Measurements from ENCODE around the gene MRPL14. TPM values are rescaled to one million over a fixed set of nuclear protein-coding genes. Genes with fewer than 3 reads are reported as not detected.

The MRPL14 gene
- total RNA-seq, 1 experiment from 2014 or later: 69.6 TPM

- H2AFZ ChIP-seq (ENCODE audit: low read depth, low read length, poor library complexity, severe bottlenecking): no peak overlapping the region
- H3K36me3 ChIP-seq (ENCODE audit: control insufficient read depth in 1 of 2, insufficient read depth in 2 of 2, low read length in 2 of 2): no peaks in the 10 kb centered on the region
- ChIA-PET POLR2A (no interaction called here), CTCF (interaction anchor here (1.6 to 2.0 kb wide), 2 partner anchors 10 to 319 kb away, joined by 3 to 6 read pairs; partner anchors contain the start of gene VEGFA), RAD21 (ENCODE audit: low non-redundant PET in 1 of 2, low total read pairs in 2 of 2, uncharacterized antibody in 2 of 2, unreplicated experiment in 2 of 2) (no interaction called here)
- no peak overlapping the region for H3K27ac ChIP-seq (ENCODE audit: low read depth, low read length)
- peaks cover 17 to 31% of the 10 kb centered on the region in 2 experiments for H3K4me1 ChIP-seq (ENCODE audit: control insufficient read depth in 1 of 2, insufficient read depth in 2 of 2, low read length in 2 of 2)
- ATAC-seq: no peak
- H3K79me2 ChIP-seq (ENCODE audit: insufficient read depth, low read length): no peaks in the 10 kb centered on the region
- H3K4me2 ChIP-seq (ENCODE audit: low read length): no peak overlapping the region
- BruUV-seq (replicated peaks): no TSS peak
- intact Hi-C loops (cut with micrococcal nuclease): no loop called here
- H3K9ac ChIP-seq (ENCODE audit: low read length): no peak overlapping the region
- no peak for TF ChIP-seq SIN3A (IDR thresholded peaks at IDR 0.05; ENCODE audit: low read depth)
- no peak for TF ChIP-seq ZNF274 (IDR thresholded peaks at IDR 0.05; ENCODE audit: low read depth, low read length)
- TF ChIP-seq SP1 (IDR thresholded peaks at IDR 0.05; ENCODE audit: low read depth): no peak
- no peak for TF ChIP-seq EGR1 (IDR thresholded peaks at IDR 0.05; ENCODE audit: low read depth)
- no peak for TF ChIP-seq RAD21 (IDR thresholded peaks at IDR 0.05; ENCODE audit: low read depth)
- no peak for TF ChIP-seq POLR2AphosphoS5 (IDR thresholded peaks at IDR 0.05; ENCODE audit: low read depth, low read length)
- no peak for TF ChIP-seq EZH2phosphoT487 (IDR thresholded peaks at IDR 0.05; ENCODE audit: borderline replicate concordance)
- TF ChIP-seq YY1 (IDR thresholded peaks at IDR 0.05; ENCODE audit: extremely low read depth, insufficient replicate concordance, low read depth, low read length): no peak
- no peaks in the 10 kb centered on the region for H4K20me1 ChIP-seq (ENCODE audit: insufficient read depth)
- H3K4me3 ChIP-seq (replicated peaks in 1 of 2; ENCODE audit: low read depth in 1 of 2, low read length in 2 of 2): no peak overlapping the region
- no peaks in the 10 kb centered on the region for H3K27me3 ChIP-seq (ENCODE audit: insufficient read depth, low read length)
- H3K9me2 ChIP-seq (ENCODE audit: insufficient read depth): no peaks in the 10 kb centered on the region
- DNase-seq (ENCODE audit: low read depth, low spot score): no peak
- H3K9me3 ChIP-seq (ENCODE audit: control insufficient read depth in 1 of 2, insufficient read depth in 1 of 2, low read depth in 1 of 2, low read length in 2 of 2): no peaks in the 10 kb centered on the region
These were observed 38.2 kb downstream of the MRPL14 start for GRCh38 chr6:44088827-44089590.

- Histone ChIP-seq H2AFZ (ENCODE audit: low read depth, low read length, poor library complexity, severe bottlenecking) (no peak overlapping the region), H3K27me3 (ENCODE audit: insufficient read depth, low read length) (no peaks in the 10 kb centered on the region), H4K20me1 (ENCODE audit: insufficient read depth) (no peaks in the 10 kb centered on the region), H3K79me2 (ENCODE audit: insufficient read depth, low read length) (no peaks in the 10 kb centered on the region), H3K9me2 (ENCODE audit: insufficient read depth) (no peaks in the 10 kb centered on the region), H3K4me3 (replicated peaks in 1 of 2; ENCODE audit: low read depth in 1 of 2, low read length in 2 of 2) (no peak overlapping the region), H3K36me3 (ENCODE audit: control insufficient read depth in 1 of 2, insufficient read depth in 2 of 2, low read length in 2 of 2) (no peaks in the 10 kb centered on the region), H3K9me3 (ENCODE audit: control insufficient read depth in 1 of 2, insufficient read depth in 1 of 2, low read depth in 1 of 2, low read length in 2 of 2) (no peaks in the 10 kb centered on the region), H3K9ac (ENCODE audit: low read length) (no peak overlapping the region), H3K27ac (ENCODE audit: low read depth, low read length) (no peak overlapping the region), H3K4me1 (ENCODE audit: control insufficient read depth in 1 of 2, insufficient read depth in 2 of 2, low read length in 2 of 2) (peaks cover 17 to 31% of the 10 kb centered on the region in 2 experiments), H3K4me2 (ENCODE audit: low read length) (no peak overlapping the region)
- ChIA-PET RAD21 (ENCODE audit: low non-redundant PET in 1 of 2, low total read pairs in 2 of 2, uncharacterized antibody in 2 of 2, unreplicated experiment in 2 of 2) (no interaction called here), POLR2A (no interaction called here), CTCF (interaction anchor here (0.7 kb wide), 1 partner anchor 9 kb away, joined by 3 read pairs; no protein-coding TSS in a partner anchor)
- DNase-seq (ENCODE audit: low read depth, low spot score): no peak
- ATAC-seq: no peak
- BruUV-seq (replicated peaks): no TSS peak
- TF ChIP-seq POLR2A (IDR thresholded peaks at IDR 0.05; ENCODE audit: borderline replicate concordance, extremely low read depth, insufficient read depth, insufficient read length) (no peak), YY1 (IDR thresholded peaks at IDR 0.05; ENCODE audit: extremely low read depth, insufficient replicate concordance, low read depth, low read length) (no peak), POLR2AphosphoS5 (IDR thresholded peaks at IDR 0.05; ENCODE audit: low read depth, low read length) (no peak), FOSL1 (IDR thresholded peaks at IDR 0.05; ENCODE audit: low read depth) (no peak), SRF (IDR thresholded peaks at IDR 0.05; ENCODE audit: low read depth) (no peak), ZNF274 (IDR thresholded peaks at IDR 0.05; ENCODE audit: low read depth, low read length) (no peak), TCF7L2 (IDR thresholded peaks at IDR 0.05; ENCODE audit: borderline replicate concordance, extremely low read depth, insufficient read depth, insufficient read length) (no peak), CEBPB (IDR thresholded peaks at IDR 0.05; ENCODE audit: low read depth) (no peak), ZFX (IDR thresholded peaks at IDR 0.05) (no peak), EZH2 (IDR thresholded peaks at IDR 0.05) (no peak), JUND (IDR thresholded peaks at IDR 0.05) (no peak), REST (IDR thresholded peaks at IDR 0.05; ENCODE audit: low read depth) (no peak)
- intact Hi-C loops (cut with micrococcal nuclease): no loop called here
These were observed 39.6 kb downstream of the MRPL14 start for GRCh38 chr6:44087623-44088022.

Measured in HCT116 (cell line).